Peyer's patch (tissue), 4 donors: ENCODE measurements around the gene MZB1. TPM values are rescaled to one million over a fixed set of nuclear protein-coding genes. Genes with fewer than 3 reads are reported as not detected.

Experiments
- DNase-seq, 3 donors: peaks; one replicate each; pipeline ENCODE4 v3.0.0-alpha.2; 2017 to 2019
- H3K27ac ChIP-seq, 4 donors: fragments of 200-600 bp; sonication (generic); one replicate each; pipeline ENCODE4 v1.5.1; 2016 to 2019
- H3K27me3 ChIP-seq, 2 donors: fragments of 200-600 bp; sonication (generic); one replicate each; pipeline ENCODE4 v1.5.1; 2019
- H3K36me3 ChIP-seq, 3 donors: fragments of 200-600 bp; sonication (generic); one replicate each; pipeline ENCODE4 v1.5.1; 2016 to 2019
- H3K4me1 ChIP-seq, 4 donors: fragments of 200-600 bp; sonication (generic); one replicate each; pipeline ENCODE4 v1.5.1; 2016 to 2019
- H3K4me3 ChIP-seq, 4 donors: fragments of 200-600 bp; sonication (generic); 1 replicate in 3 of 4; 2 replicates in 1 of 4; pipeline ENCODE4 v1.5.1; 2016 to 2019; ENCODE audit warnings: mild to moderate bottlenecking in 1 of 4
- H3K9me3 ChIP-seq, 4 donors: fragments of 200-600 bp; sonication (generic); one replicate each; pipeline ENCODE4 v1.5.1; 2016 to 2019; ENCODE audit warnings: mild to moderate bottlenecking in 1 of 4
- CTCF ChIP-seq, 6 experiments: fragments of 450-650 bp in 4 of 6; fragments of 200-600 bp in 2 of 6; sonication (generic) in 1 of 6; IDR thresholded peaks; one replicate each; pipeline ENCODE4 v1.5.1; 2017 to 2019; ENCODE audit warnings: antibody characterized with exemption in 6 of 6, mild to moderate bottlenecking in 3 of 6, moderate library complexity in 1 of 6
- POLR2A ChIP-seq, 2 donors: fragments of 450-650 bp; IDR thresholded peaks; one replicate each; pipeline ENCODE4 v1.5.1; 2017; ENCODE audit warnings: antibody characterized with exemption in 2 of 2, mild to moderate bottlenecking in 2 of 2, moderate library complexity in 2 of 2
- total RNA-seq, 4 donors: library from RNA; depleted of rRNA; stranded (reverse); fragments of >200 nt; gene quantifications; one replicate each; pipeline ENCODE4 v1.1.0, GENCODE V29; 2016

The MZB1 gene
- total RNA-seq, 4 donors from 2014 or later, result 1.4 to 18.2 (median 4.4) TPM

- Histone ChIP-seq H3K36me3 (no peaks in the 10 kb centered on the region), H3K9me3 (no peaks in the 10 kb centered on the region), H3K27me3 (no peaks in the 10 kb centered on the region), H3K27ac (no peak overlapping the region), H3K4me1 (peaks cover 0 to 37% (median 10%) of the 10 kb centered on the region in 4 donors), H3K4me3 (no peak overlapping the region)
- DNase-seq, result no peak
- TF ChIP-seq CTCF (IDR thresholded peaks at IDR 0.05) (no peak), POLR2A (IDR thresholded peaks at IDR 0.05) (no peak)
Measured at GRCh38 chr5:139344177-139344576, 45.5 kb downstream of the MZB1 start.

GRCh38 chr5:139343476-139343875 is 46.2 kb downstream of the MZB1 start:
- TF ChIP-seq CTCF (IDR thresholded peaks at IDR 0.05), result no peak
- no peak for TF ChIP-seq POLR2A (IDR thresholded peaks at IDR 0.05)
- H3K4me3 ChIP-seq, result peak overlapping the region in 2 of 4 donors; percentile 79 to 89
- no peak overlapping the region for H3K27ac ChIP-seq
- no peaks in the 10 kb centered on the region for H3K9me3 ChIP-seq
- no peaks in the 10 kb centered on the region for H3K36me3 ChIP-seq
- H3K4me1 ChIP-seq, result peaks cover 0 to 36% (median 10%) of the 10 kb centered on the region in 4 donors
- no peak for DNase-seq
- H3K27me3 ChIP-seq, result no peaks in the 10 kb centered on the region

GRCh38 chr5:139342423-139342723 is 47.3 kb downstream of the MZB1 start:
- peak overlapping the region; percentile 66 to 89 (median 82) for H3K4me3 ChIP-seq
- no peak for TF ChIP-seq POLR2A (IDR thresholded peaks at IDR 0.05)
- TF ChIP-seq CTCF (IDR thresholded peaks at IDR 0.05), result no peak
- no peaks in the 10 kb centered on the region for H3K36me3 ChIP-seq
- no peak for DNase-seq
- no peaks in the 10 kb centered on the region for H3K9me3 ChIP-seq
- no peaks in the 10 kb centered on the region for H3K27me3 ChIP-seq
- peaks cover 0 to 27% (median 10%) of the 10 kb centered on the region in 4 donors for H3K4me1 ChIP-seq
- peak overlapping the region; percentile 94 to 99 (median 97) for H3K27ac ChIP-seq

GRCh38 chr5:139341689-139342422 is 47.9 kb downstream of the MZB1 start, which contains the start of gene PAIP2:
PAIP2 (plus strand) TSS chr5:139341854; CDS start chr5:139363785, 21,931 bp downstream.
- no peaks in the 10 kb centered on the region for H3K9me3 ChIP-seq
- peak within 1 kb of the TSS; percentile 94 to 99 (median 97) for H3K27ac ChIP-seq
- DNase-seq, result peak; percentile 97 to 99 (median 97)
- H3K36me3 ChIP-seq, result no peaks in the 10 kb centered on the region
- TF ChIP-seq CTCF (IDR thresholded peaks at IDR 0.05) (peak; percentile 42 to 92 (median 83)), POLR2A (IDR thresholded peaks at IDR 0.05) (peak; percentile 86 to 93)
- H3K4me1 ChIP-seq, result peaks cover 0 to 27% (median 10%) of the 10 kb centered on the region in 4 donors
- peak within 1 kb of the TSS; percentile 66 to 89 (median 82) for H3K4me3 ChIP-seq
- no peaks in the 10 kb centered on the region for H3K27me3 ChIP-seq

- no peaks in the 10 kb centered on the region for H3K9me3 ChIP-seq
- no peak for DNase-seq
- H3K27ac ChIP-seq, result peak overlapping the region in 3 of 4 donors; percentile 94 to 98 (median 96)
- peak overlapping the region; percentile 66 to 89 (median 82) for H3K4me3 ChIP-seq
- H3K36me3 ChIP-seq, result no peaks in the 10 kb centered on the region
- H3K27me3 ChIP-seq, result no peaks in the 10 kb centered on the region
- peaks cover 0 to 27% (median 10%) of the 10 kb centered on the region in 4 donors for H3K4me1 ChIP-seq
- TF ChIP-seq POLR2A (IDR thresholded peaks at IDR 0.05) (no peak), CTCF (IDR thresholded peaks at IDR 0.05) (no peak)
Measured at GRCh38 chr5:139341187-139341688, 48.5 kb downstream of the MZB1 start.
